Measurements from ENCODE around the gene TCIRG1.

DNA sequence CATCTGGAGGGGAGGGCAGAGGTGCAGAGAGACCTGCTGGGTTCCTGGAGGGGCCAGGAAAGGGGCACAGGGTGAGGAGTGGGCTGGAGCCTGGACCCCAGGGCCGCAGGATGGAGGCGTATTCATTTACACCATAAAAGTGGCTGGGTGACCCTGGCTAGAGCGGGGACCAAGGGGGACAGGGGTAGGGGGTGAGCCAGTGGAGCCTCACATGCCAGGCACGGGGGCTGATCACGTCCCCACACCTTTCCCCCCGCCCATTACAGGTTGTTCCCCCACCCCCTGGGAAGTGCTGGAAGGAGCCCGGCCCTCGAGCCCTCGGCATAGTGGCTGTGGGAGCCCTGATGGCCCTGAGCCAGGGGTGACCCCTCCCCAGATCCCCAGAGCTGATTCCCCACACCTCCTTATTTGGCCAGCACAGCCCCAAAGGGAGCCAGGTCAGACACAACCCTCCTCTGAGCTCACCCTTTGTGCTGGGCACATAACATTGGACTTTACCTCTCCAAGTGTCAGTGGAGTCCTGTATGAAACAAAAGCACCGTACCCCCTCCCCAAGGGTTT lies 781 bp downstream of the TCIRG1 start:
- TF ChIP-seq, protein P1, sequence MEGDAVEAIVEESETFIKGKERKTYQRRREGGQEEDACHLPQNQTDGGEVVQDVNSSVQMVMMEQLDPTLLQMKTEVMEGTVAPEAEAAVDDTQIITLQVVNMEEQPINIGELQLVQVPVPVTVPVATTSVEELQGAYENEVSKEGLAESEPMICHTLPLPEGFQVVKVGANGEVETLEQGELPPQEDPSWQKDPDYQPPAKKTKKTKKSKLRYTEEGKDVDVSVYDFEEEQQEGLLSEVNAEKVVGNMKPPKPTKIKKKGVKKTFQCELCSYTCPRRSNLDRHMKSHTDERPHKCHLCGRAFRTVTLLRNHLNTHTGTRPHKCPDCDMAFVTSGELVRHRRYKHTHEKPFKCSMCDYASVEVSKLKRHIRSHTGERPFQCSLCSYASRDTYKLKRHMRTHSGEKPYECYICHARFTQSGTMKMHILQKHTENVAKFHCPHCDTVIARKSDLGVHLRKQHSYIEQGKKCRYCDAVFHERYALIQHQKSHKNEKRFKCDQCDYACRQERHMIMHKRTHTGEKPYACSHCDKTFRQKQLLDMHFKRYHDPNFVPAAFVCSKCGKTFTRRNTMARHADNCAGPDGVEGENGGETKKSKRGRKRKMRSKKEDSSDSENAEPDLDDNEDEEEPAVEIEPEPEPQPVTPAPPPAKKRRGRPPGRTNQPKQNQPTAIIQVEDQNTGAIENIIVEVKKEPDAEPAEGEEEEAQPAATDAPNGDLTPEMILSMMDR (IDR thresholded peaks at IDR 0.05): no peak
- no peak for TF ChIP-seq POLR2AphosphoS5 (IDR thresholded peaks at IDR 0.05; ENCODE audit: insufficient read depth in 1 of 2, low read depth in 1 of 2)
